HEK293T (cell line): ENCODE results near the gene POLR3C.

Source experiments
- ARNT ChIP-seq: fragments of 450-650 bp; IDR thresholded peaks from 2 replicates; pipeline ENCODE4 v1.6.1; 2017; ENCODE audit warnings: mild to moderate bottlenecking
- BHLHE40 ChIP-seq: fragments of 450-650 bp; IDR thresholded peaks from 2 replicates; pipeline ENCODE4 v1.6.1; 2016; ENCODE audit warnings: mild to moderate bottlenecking, moderate library complexity, borderline replicate concordance
- ELF4 ChIP-seq: fragments of 450-650 bp; IDR thresholded peaks from 2 replicates; pipeline ENCODE4 v1.6.1; 2017; ENCODE audit warnings: antibody characterized with exemption
- FOXA1 ChIP-seq: fragments of 450-650 bp; IDR thresholded peaks from 2 replicates; pipeline ENCODE4 v1.6.1; 2016; ENCODE audit warnings: mild to moderate bottlenecking
- FOXK2 ChIP-seq: fragments of 450-650 bp; IDR thresholded peaks from 2 replicates; pipeline ENCODE4 v1.6.1; 2016; ENCODE audit warnings: mild to moderate bottlenecking
- FOXM1 ChIP-seq: fragments of 450-650 bp; IDR thresholded peaks from 2 replicates; pipeline ENCODE4 v1.6.1; 2017; ENCODE audit warnings: mild to moderate bottlenecking, borderline replicate concordance
- HDGF ChIP-seq: fragments of 450-650 bp; IDR thresholded peaks from 2 replicates; pipeline ENCODE4 v1.6.1; 2017; ENCODE audit warnings: antibody characterized with exemption, borderline replicate concordance
- L3MBTL2 ChIP-seq: fragments of 450-650 bp; conservative IDR thresholded peaks from 2 replicates; pipeline ENCODE4 v1.6.1; 2016; ENCODE audit warnings: mild to moderate bottlenecking
- NFRKB ChIP-seq: fragments of 450-650 bp; IDR thresholded peaks from 2 replicates; pipeline ENCODE4 v1.6.1; 2016; ENCODE audit warnings: mild to moderate bottlenecking, moderate library complexity
- SP1 ChIP-seq: fragments of 450-650 bp; IDR thresholded peaks from 2 replicates; pipeline ENCODE4 v1.6.1; 2017
- TARDBP ChIP-seq: fragments of 450-650 bp; IDR thresholded peaks from 2 replicates; pipeline ENCODE4 v1.6.1; 2016
- ZNF384 ChIP-seq: fragments of 450-650 bp; IDR thresholded peaks from 2 replicates; pipeline ENCODE4 v1.6.1; 2016
- TF ChIP-seq, protein P1 (sequence below): fragments of 450-650 bp; IDR thresholded peaks from 2 replicates; pipeline ENCODE4 v1.6.1; 2016

DNA sequence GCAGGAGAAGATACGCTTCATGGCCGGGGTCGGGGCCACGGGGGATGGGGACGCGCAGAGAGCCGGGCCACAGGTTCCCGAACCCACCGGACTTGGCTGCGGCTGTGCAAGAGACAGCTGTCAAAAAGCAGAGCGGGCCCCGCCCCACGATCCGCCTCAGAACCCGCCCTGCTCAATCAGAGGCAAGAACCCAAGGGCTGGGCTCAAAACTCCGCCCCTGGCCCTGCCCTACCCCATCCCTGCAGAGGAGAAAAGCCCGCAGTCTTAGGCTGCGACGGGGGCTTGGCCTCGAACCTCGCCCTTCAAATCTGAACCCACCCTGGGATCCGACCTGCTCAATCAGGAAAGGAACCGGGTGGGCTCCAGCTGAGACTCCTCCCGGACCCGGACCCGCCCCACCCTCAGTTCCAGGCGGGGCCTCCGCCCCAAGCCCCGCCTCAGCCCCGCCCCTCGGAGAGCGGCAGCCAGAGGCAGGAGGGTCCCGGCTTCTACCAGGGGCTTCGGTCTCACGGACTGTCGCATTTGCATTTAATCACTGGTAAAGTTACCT, 61.8 kb downstream of the POLR3C start, which contains the start of gene ANKRD35:
- TF ChIP-seq NFRKB (no peak), FOXA1 (no peak), ARNT (no peak), ZNF384 (no peak), SP1 (peak; percentile 41; the same call in 1 of the 2 replicates), ELF4 (no peak), BHLHE40 (no peak), FOXK2 (no peak), L3MBTL2 (no peak), FOXM1 (no peak), TARDBP (no peak), HDGF (no peak)
- TF ChIP-seq, protein P1, sequence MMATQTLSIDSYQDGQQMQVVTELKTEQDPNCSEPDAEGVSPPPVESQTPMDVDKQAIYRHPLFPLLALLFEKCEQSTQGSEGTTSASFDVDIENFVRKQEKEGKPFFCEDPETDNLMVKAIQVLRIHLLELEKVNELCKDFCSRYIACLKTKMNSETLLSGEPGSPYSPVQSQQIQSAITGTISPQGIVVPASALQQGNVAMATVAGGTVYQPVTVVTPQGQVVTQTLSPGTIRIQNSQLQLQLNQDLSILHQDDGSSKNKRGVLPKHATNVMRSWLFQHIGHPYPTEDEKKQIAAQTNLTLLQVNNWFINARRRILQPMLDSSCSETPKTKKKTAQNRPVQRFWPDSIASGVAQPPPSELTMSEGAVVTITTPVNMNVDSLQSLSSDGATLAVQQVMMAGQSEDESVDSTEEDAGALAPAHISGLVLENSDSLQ: peak; percentile 46; the same call in 1 of the 2 replicates
